Calu3 (cell line): ENCODE results near the gene HMOX1. TPM values are rescaled to one million over a fixed set of nuclear protein-coding genes. Genes with fewer than 3 reads are reported as not detected.
A peak's percentile ranks its signal among the peaks of the same experiment; 100 is the strongest.

Source experiments
- BruUV-seq: library from RNA; stranded (reverse); fragments of 400-500 nt; replicated peaks from 2 replicates; lab custom pipeline; 2021; lab: Mats Ljungman, UMichigan
- CTCF ChIA-PET: fragments of 300-600 bp; sonication (Branson Sonifier 250); formaldehyde crosslinking; loops from one replicate; lab custom pipeline; 2022; ENCODE audit warnings: antibody characterized with exemption; lab: Charles Lee
- DNase-seq: peaks from one replicate; pipeline ENCODE4 v3.0.0; 2022
- H3K27ac Mint-ChIP-seq: one replicate; pipeline ENCODE4 v1.8.0; 2022; ENCODE audit warnings: mixed read lengths; ENCODE audit not compliant: unreplicated experiment
- H3K27me3 Mint-ChIP-seq: one replicate; pipeline ENCODE4 v1.8.0; 2022; ENCODE audit warnings: mixed read lengths; ENCODE audit not compliant: unreplicated experiment
- H3K36me3 Mint-ChIP-seq: one replicate; pipeline ENCODE4 v1.8.0; 2022; ENCODE audit warnings: mild to moderate bottlenecking, moderate library complexity, mixed read lengths; ENCODE audit not compliant: insufficient read depth, unreplicated experiment
- H3K4me1 Mint-ChIP-seq: one replicate; pipeline ENCODE4 v1.8.0; 2022; ENCODE audit warnings: mild to moderate bottlenecking, low read depth, mixed read lengths; ENCODE audit not compliant: unreplicated experiment
- H3K4me3 Mint-ChIP-seq: one replicate; pipeline ENCODE4 v1.8.0; 2022; ENCODE audit warnings: mild to moderate bottlenecking, low read depth, moderate library complexity, mixed read lengths; ENCODE audit not compliant: unreplicated experiment
- H3K9me3 Mint-ChIP-seq: one replicate; pipeline ENCODE4 v1.8.0; 2022; ENCODE audit warnings: low read depth, mixed read lengths; ENCODE audit not compliant: unreplicated experiment
- intact Hi-C: fragments of 100-400 bp; cut with micrococcal nuclease; formaldehyde crosslinking; loops from one replicate; pipeline ENCODE4 v1.10.0; 2022; ENCODE audit not compliant: unreplicated experiment
- total RNA-seq: library from RNA; stranded (reverse); gene quantifications from 2 replicates; pipeline ENCODE4 v1.2.3, GENCODE V29; 2022
- TF ChIP-seq, protein P1 (sequence below): fragments of 200-600 bp; IDR thresholded peaks from one replicate; pipeline ENCODE4 v1.8.0; 2022; ENCODE audit warnings: antibody characterized with exemption; ENCODE audit not compliant: unreplicated experiment

Gene HMOX1
- total RNA-seq, 1 experiment from 2014 or later: 0.85 TPM

DNA sequence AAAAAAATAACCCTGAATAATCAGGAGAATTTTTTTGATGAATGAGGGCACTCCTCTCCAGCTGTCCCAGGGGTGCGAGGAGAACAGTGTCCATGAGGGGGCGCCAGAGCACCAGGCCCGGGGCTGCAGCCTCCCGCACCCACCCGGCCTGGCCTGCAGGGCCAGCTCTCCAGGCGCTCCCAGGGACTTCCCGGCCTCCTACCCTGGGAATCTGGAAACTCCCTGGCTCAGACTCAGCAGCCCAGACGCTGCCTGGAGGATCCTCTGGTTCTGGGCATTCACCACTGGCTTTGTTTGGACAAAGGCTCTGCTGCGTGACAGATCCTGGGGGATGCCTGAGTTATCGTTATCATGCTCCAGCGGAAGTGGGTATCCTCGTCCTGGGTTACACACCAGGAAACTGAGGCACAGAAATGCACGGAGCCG, 50.0 kb downstream of the HMOX1 start:
- Mint-ChIP-seq H3K27me3 (no peaks in the 10 kb centered on the region), H3K9me3 (no peaks in the 10 kb centered on the region), H3K36me3 (peaks cover 17% of the 10 kb centered on the region), H3K27ac (no peak overlapping the region), H3K4me3 (no peak overlapping the region), H3K4me1 (no peaks in the 10 kb centered on the region)
- intact Hi-C loops: loop anchor here (1.0 kb wide), 2 partner anchors 152 to 191 kb away; no protein-coding TSS in a partner anchor
- CTCF ChIA-PET: interaction anchor here (0.6 to 2.2 kb wide), 15 partner anchors 8 to 700 kb away, joined by 3 to 25 read pairs (median 5); partner anchors contain the start of gene APOL5
- DNase-seq: peak; percentile 94
- no TSS peak for BruUV-seq
- TF ChIP-seq, protein P1, sequence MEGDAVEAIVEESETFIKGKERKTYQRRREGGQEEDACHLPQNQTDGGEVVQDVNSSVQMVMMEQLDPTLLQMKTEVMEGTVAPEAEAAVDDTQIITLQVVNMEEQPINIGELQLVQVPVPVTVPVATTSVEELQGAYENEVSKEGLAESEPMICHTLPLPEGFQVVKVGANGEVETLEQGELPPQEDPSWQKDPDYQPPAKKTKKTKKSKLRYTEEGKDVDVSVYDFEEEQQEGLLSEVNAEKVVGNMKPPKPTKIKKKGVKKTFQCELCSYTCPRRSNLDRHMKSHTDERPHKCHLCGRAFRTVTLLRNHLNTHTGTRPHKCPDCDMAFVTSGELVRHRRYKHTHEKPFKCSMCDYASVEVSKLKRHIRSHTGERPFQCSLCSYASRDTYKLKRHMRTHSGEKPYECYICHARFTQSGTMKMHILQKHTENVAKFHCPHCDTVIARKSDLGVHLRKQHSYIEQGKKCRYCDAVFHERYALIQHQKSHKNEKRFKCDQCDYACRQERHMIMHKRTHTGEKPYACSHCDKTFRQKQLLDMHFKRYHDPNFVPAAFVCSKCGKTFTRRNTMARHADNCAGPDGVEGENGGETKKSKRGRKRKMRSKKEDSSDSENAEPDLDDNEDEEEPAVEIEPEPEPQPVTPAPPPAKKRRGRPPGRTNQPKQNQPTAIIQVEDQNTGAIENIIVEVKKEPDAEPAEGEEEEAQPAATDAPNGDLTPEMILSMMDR: peak; percentile 97

DNA sequence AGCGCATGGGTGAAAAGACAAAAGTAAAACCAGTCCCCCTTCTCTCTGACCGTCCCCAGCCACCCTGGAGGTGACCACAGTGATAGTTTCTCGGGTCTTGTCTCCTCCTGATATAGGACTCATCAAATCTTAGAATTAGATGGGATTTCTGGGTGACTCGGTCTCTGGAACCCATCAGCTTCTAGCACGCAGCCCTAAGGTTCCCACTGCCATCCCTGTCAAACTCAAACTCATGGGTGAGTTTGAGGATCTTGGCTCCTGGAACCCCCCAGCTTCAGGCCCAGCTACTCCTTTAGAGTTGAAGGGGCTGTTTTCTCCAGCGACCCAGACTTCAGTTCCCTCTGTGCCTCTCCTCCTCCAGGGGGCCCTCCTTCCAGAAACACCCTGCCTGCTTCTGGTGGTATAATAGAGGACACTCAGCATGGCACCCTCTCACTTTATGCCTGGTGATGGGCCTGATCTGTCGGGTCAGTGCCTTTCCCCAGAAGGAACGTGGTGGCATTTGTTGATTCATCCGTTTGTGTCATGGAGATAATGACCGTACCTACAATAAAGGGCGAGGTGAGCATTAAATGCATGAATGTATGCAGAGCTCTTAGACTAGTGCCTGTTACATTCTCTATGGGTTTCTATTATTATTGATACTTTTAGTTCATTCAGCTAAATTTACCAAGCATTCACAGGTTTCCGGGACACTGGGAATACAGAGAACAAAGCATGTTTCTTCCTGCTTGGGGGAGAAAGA, 50.8 kb downstream of the HMOX1 start:
- H3K36me3 Mint-ChIP-seq: peaks cover 15% of the 10 kb centered on the region
- no peak overlapping the region for H3K4me3 Mint-ChIP-seq
- TF ChIP-seq, protein P1: no peak

DNA sequence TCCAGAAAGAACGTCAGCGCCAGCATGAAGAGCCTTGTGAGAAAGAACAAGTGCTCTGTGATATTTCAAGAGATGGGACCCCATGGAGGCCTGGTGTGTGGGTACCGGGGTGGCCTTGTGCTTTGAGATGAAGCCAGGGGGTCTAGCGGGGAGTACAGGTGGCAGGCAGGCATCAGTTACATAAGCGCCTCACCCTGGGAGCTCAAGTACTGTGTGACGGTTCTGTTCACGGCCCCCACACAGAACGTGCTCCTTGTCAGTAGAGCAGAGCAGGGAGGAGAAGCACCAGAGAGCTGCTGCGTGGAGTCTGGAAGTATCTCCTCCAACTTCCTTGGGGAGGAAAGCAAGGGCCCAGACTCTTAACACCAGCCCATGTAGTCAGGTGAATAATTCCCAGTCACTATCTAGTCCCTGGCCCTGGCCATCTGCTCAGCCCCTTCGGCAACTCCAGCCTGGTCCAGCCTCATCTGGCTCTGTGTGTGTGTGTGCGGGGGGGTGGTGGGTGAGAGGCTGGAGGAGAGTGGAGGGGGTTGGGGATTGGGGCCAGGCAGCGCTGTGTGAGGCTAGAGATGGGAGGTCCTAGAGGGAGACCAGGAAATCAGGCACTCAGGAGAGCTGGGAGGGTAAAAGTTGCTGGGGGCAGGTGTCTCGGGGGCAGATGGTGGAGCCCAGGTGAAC, 51.5 kb downstream of the HMOX1 start:
- TF ChIP-seq, protein P1: no peak
- peaks cover 11% of the 10 kb centered on the region for H3K36me3 Mint-ChIP-seq
- H3K27ac Mint-ChIP-seq: no peak overlapping the region
- intact Hi-C loops: no loop called here
- no peaks in the 10 kb centered on the region for H3K27me3 Mint-ChIP-seq
- BruUV-seq: no TSS peak
- CTCF ChIA-PET: interaction anchor here (1.4 kb wide), 1 partner anchor 150 kb away, joined by 4 read pairs; no protein-coding TSS in a partner anchor
- no peak overlapping the region for H3K4me3 Mint-ChIP-seq
- no peaks in the 10 kb centered on the region for H3K4me1 Mint-ChIP-seq
- H3K9me3 Mint-ChIP-seq: no peaks in the 10 kb centered on the region
- no peak for DNase-seq

More for the DNA sequence above, 50.8 kb downstream of the HMOX1 start:
- no TSS peak for BruUV-seq
- DNase-seq: no peak
- Mint-ChIP-seq H3K4me1 (no peaks in the 10 kb centered on the region), H3K27ac (no peak overlapping the region), H3K9me3 (no peaks in the 10 kb centered on the region), H3K27me3 (no peaks in the 10 kb centered on the region)
- CTCF ChIA-PET: interaction anchor here (0.5 to 2.2 kb wide), 7 partner anchors 46 to 196 kb away, joined by 3 to 25 read pairs (median 8); no protein-coding TSS in a partner anchor
- intact Hi-C loops: loop anchor here (1.0 kb wide), 1 partner anchor 191 kb away; no protein-coding TSS in a partner anchor

DNA sequence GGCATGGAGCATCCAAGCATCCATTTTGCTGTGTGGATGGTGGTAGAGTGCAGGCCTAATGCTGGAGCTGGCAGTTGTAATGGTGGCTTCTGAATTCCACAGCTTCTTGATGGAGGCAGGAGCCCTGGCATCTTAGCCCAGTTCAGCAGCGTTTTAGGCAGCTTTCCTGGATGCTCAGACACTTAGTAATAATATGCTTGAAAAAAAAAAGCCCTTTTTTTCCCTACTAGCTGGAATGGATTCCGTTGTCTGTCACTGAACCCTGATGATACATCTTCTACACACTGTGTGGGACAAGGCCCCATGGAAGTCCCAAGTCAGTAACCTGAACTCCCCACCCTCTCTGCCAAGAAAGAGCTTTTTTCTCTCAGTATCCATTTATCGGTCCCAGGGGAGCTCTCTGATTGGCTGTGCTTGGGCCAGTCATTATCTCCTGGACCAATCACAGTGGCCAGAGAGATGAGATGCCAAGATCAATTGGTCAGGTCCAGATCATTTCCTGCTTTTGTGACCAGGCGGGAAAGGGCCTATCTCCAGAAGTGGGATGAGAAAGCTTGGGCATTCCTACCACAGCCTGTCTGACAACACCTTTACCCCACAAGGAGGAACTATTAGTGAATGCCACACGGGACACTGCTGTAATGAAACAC, 53.3 kb downstream of the HMOX1 start:
- intact Hi-C loops: no loop called here
- CTCF ChIA-PET: interaction anchor here (0.6 kb wide), 1 partner anchor 116 kb away, joined by 4 read pairs; no protein-coding TSS in a partner anchor
- BruUV-seq: no TSS peak
- TF ChIP-seq, protein P1: no peak
- no peak overlapping the region for H3K4me3 Mint-ChIP-seq
- H3K4me1 Mint-ChIP-seq: no peaks in the 10 kb centered on the region
- no peak overlapping the region for H3K27ac Mint-ChIP-seq
- no peak for DNase-seq
- H3K9me3 Mint-ChIP-seq: peaks cover 7% of the 10 kb centered on the region
- no peaks in the 10 kb centered on the region for H3K27me3 Mint-ChIP-seq
- peaks cover 8% of the 10 kb centered on the region for H3K36me3 Mint-ChIP-seq
